Activated CD4-positive, alpha-beta T cell treated with anti-CD3 and anti-CD28 coated beads, Interleukin-2, amount 10 ng/mL, durations not matched to agents 7 days and 5 days (primary cell): ENCODE data around the gene PCDH9. TPM values are rescaled to one million over a fixed set of nuclear protein-coding genes. Genes with fewer than 3 reads are reported as not detected.

ENCODE experiments used
- CTCF ChIA-PET: fragments of 350-600 bp; sonication (Branson Sonifier 250); formaldehyde crosslinking; loops from one replicate; lab custom pipeline; 2021; ENCODE audit warnings: antibody characterized with exemption; lab: Charles Lee
- POLR2A ChIA-PET: fragments of 350-600 bp; sonication (Branson Sonifier 250); formaldehyde crosslinking; loops from one replicate; lab custom pipeline; 2021; ENCODE audit warnings: antibody characterized with exemption; lab: Charles Lee
- DNase-seq: peaks from one replicate; pipeline ENCODE4 v3.0.0-alpha.2; 2020
- H3K27ac Mint-ChIP-seq: one replicate; pipeline ENCODE4 v1.8.0; 2021; ENCODE audit warnings: mild to moderate bottlenecking, moderate library complexity, mixed read lengths
- H3K27me3 Mint-ChIP-seq: one replicate; pipeline ENCODE4 v1.8.0; 2021; ENCODE audit warnings: mixed read lengths
- H3K36me3 Mint-ChIP-seq: one replicate; pipeline ENCODE4 v1.8.0; 2021; ENCODE audit warnings: low read depth, mixed read lengths
- H3K4me1 Mint-ChIP-seq: one replicate; pipeline ENCODE4 v1.8.0; 2021; ENCODE audit warnings: mixed read lengths
- H3K4me3 Mint-ChIP-seq: one replicate; pipeline ENCODE4 v1.8.0; 2021; ENCODE audit warnings: mild to moderate bottlenecking, moderate library complexity, mixed read lengths
- H3K9me3 Mint-ChIP-seq: one replicate; pipeline ENCODE4 v1.8.0; 2021; ENCODE audit warnings: mixed read lengths
- total RNA-seq, 2 experiments: library from RNA; stranded (reverse); gene quantifications; one replicate each; pipeline ENCODE4 v1.2.3, GENCODE V29; 2021

Gene PCDH9
- total RNA-seq, 2 experiments from 2014 or later: 0.25 to 0.30 TPM

GRCh38 chr13:67125681-67126080 lies 104.5 kb downstream of the PCDH9 start:
- no peak overlapping the region for H3K27ac Mint-ChIP-seq

GRCh38 chr13:67123165-67123564 lies 107.0 kb downstream of the PCDH9 start:
- Mint-ChIP-seq H3K9me3 (no peaks in the 10 kb centered on the region), H3K27me3 (no peaks in the 10 kb centered on the region), H3K4me1 (no peaks in the 10 kb centered on the region), H3K36me3 (no peaks in the 10 kb centered on the region), H3K4me3 (no peak overlapping the region), H3K27ac (no peak overlapping the region)
- POLR2A ChIA-PET: no interaction called here
- DNase-seq: no peak
- CTCF ChIA-PET: no interaction called here

More at GRCh38 chr13:67125681-67126080, 104.5 kb downstream of the PCDH9 start:
- no peak for DNase-seq
- no peaks in the 10 kb centered on the region for H3K36me3 Mint-ChIP-seq
- no peaks in the 10 kb centered on the region for H3K27me3 Mint-ChIP-seq
- no peaks in the 10 kb centered on the region for H3K9me3 Mint-ChIP-seq
- H3K4me3 Mint-ChIP-seq: no peak overlapping the region
- H3K4me1 Mint-ChIP-seq: no peaks in the 10 kb centered on the region
- POLR2A ChIA-PET: no interaction called here
- CTCF ChIA-PET: no interaction called here

- ChIA-PET CTCF (no interaction called here), POLR2A (no interaction called here)
- H3K27ac Mint-ChIP-seq: no peak overlapping the region
- no peaks in the 10 kb centered on the region for H3K36me3 Mint-ChIP-seq
- no peaks in the 10 kb centered on the region for H3K4me1 Mint-ChIP-seq
- H3K4me3 Mint-ChIP-seq: no peak overlapping the region
- no peaks in the 10 kb centered on the region for H3K9me3 Mint-ChIP-seq
- no peaks in the 10 kb centered on the region for H3K27me3 Mint-ChIP-seq
- no peak for DNase-seq
Measured at GRCh38 chr13:67122251-67122650, 107.9 kb downstream of the PCDH9 start.

GRCh38 chr13:67120872-67121531 lies 109.1 kb downstream of the PCDH9 start:
- Mint-ChIP-seq H3K9me3 (no peaks in the 10 kb centered on the region), H3K4me1 (no peaks in the 10 kb centered on the region), H3K27me3 (no peaks in the 10 kb centered on the region), H3K36me3 (no peaks in the 10 kb centered on the region), H3K27ac (no peak overlapping the region), H3K4me3 (no peak overlapping the region)
- no peak for DNase-seq
- CTCF ChIA-PET: no interaction called here
- POLR2A ChIA-PET: no interaction called here

GRCh38 chr13:67119481-67119894 lies 110.6 kb downstream of the PCDH9 start:
- H3K4me3 Mint-ChIP-seq: no peak overlapping the region
- H3K9me3 Mint-ChIP-seq: no peaks in the 10 kb centered on the region
- H3K27ac Mint-ChIP-seq: no peak overlapping the region
- POLR2A ChIA-PET: no interaction called here
- H3K27me3 Mint-ChIP-seq: no peaks in the 10 kb centered on the region
- H3K36me3 Mint-ChIP-seq: no peaks in the 10 kb centered on the region
- no peak for DNase-seq
- CTCF ChIA-PET: no interaction called here
- no peaks in the 10 kb centered on the region for H3K4me1 Mint-ChIP-seq

- POLR2A ChIA-PET: no interaction called here
- no peaks in the 10 kb centered on the region for H3K9me3 Mint-ChIP-seq
- no peak overlapping the region for H3K27ac Mint-ChIP-seq
- no peak overlapping the region for H3K4me3 Mint-ChIP-seq
- no peaks in the 10 kb centered on the region for H3K4me1 Mint-ChIP-seq
- H3K27me3 Mint-ChIP-seq: no peaks in the 10 kb centered on the region
- DNase-seq: no peak
- CTCF ChIA-PET: no interaction called here
- H3K36me3 Mint-ChIP-seq: no peaks in the 10 kb centered on the region
Measured at GRCh38 chr13:67118277-67118676, 111.9 kb downstream of the PCDH9 start.

GRCh38 chr13:67117010-67117550 lies 113.1 kb downstream of the PCDH9 start:
- POLR2A ChIA-PET: no interaction called here
- CTCF ChIA-PET: no interaction called here
- Mint-ChIP-seq H3K9me3 (no peaks in the 10 kb centered on the region), H3K36me3 (no peaks in the 10 kb centered on the region), H3K4me1 (no peaks in the 10 kb centered on the region), H3K4me3 (no peak overlapping the region), H3K27ac (no peak overlapping the region), H3K27me3 (no peaks in the 10 kb centered on the region)
- no peak for DNase-seq

GRCh38 chr13:67107979-67108378 lies 122.2 kb downstream of the PCDH9 start:
- CTCF ChIA-PET: no interaction called here
- POLR2A ChIA-PET: no interaction called here

GRCh38 chr13:67106502-67107057 lies 123.6 kb downstream of the PCDH9 start:
- no peak overlapping the region for H3K4me3 Mint-ChIP-seq
- no peaks in the 10 kb centered on the region for H3K4me1 Mint-ChIP-seq
- no peaks in the 10 kb centered on the region for H3K9me3 Mint-ChIP-seq
- no peak overlapping the region for H3K27ac Mint-ChIP-seq
- ChIA-PET CTCF (no interaction called here), POLR2A (no interaction called here)
- no peaks in the 10 kb centered on the region for H3K36me3 Mint-ChIP-seq
- H3K27me3 Mint-ChIP-seq: no peaks in the 10 kb centered on the region
- DNase-seq: no peak

More at GRCh38 chr13:67107979-67108378, 122.2 kb downstream of the PCDH9 start:
- no peaks in the 10 kb centered on the region for H3K9me3 Mint-ChIP-seq
- DNase-seq: no peak
- no peak overlapping the region for H3K27ac Mint-ChIP-seq
- H3K36me3 Mint-ChIP-seq: no peaks in the 10 kb centered on the region
- H3K4me1 Mint-ChIP-seq: no peaks in the 10 kb centered on the region
- no peak overlapping the region for H3K4me3 Mint-ChIP-seq
- no peaks in the 10 kb centered on the region for H3K27me3 Mint-ChIP-seq

- Mint-ChIP-seq H3K36me3 (no peaks in the 10 kb centered on the region), H3K27me3 (no peaks in the 10 kb centered on the region), H3K27ac (no peak overlapping the region), H3K9me3 (no peaks in the 10 kb centered on the region), H3K4me1 (no peaks in the 10 kb centered on the region), H3K4me3 (no peak overlapping the region)
- DNase-seq: no peak
- ChIA-PET POLR2A (no interaction called here), CTCF (no interaction called here)
Measured at GRCh38 chr13:67101730-67102467, 128.2 kb downstream of the PCDH9 start.

- Mint-ChIP-seq H3K36me3 (no peaks in the 10 kb centered on the region), H3K4me1 (no peaks in the 10 kb centered on the region), H3K27me3 (no peaks in the 10 kb centered on the region), H3K4me3 (no peak overlapping the region), H3K27ac (no peak overlapping the region), H3K9me3 (no peaks in the 10 kb centered on the region)
- ChIA-PET POLR2A (no interaction called here), CTCF (no interaction called here)
- no peak for DNase-seq
Measured at GRCh38 chr13:67100730-67101129, 129.4 kb downstream of the PCDH9 start.

- DNase-seq: no peak
- H3K9me3 Mint-ChIP-seq: no peaks in the 10 kb centered on the region
- no peak overlapping the region for H3K4me3 Mint-ChIP-seq
- H3K27ac Mint-ChIP-seq: no peak overlapping the region
- no peaks in the 10 kb centered on the region for H3K36me3 Mint-ChIP-seq
- POLR2A ChIA-PET: no interaction called here
- no peaks in the 10 kb centered on the region for H3K4me1 Mint-ChIP-seq
- CTCF ChIA-PET: no interaction called here
- no peaks in the 10 kb centered on the region for H3K27me3 Mint-ChIP-seq
Measured at GRCh38 chr13:67099494-67099893, 130.6 kb downstream of the PCDH9 start.

GRCh38 chr13:67097892-67098452 lies 132.2 kb downstream of the PCDH9 start:
- ChIA-PET POLR2A (no interaction called here), CTCF (no interaction called here)
- no peaks in the 10 kb centered on the region for H3K4me1 Mint-ChIP-seq
- H3K27ac Mint-ChIP-seq: no peak overlapping the region
- H3K27me3 Mint-ChIP-seq: no peaks in the 10 kb centered on the region
- no peaks in the 10 kb centered on the region for H3K9me3 Mint-ChIP-seq
- no peak for DNase-seq
- H3K4me3 Mint-ChIP-seq: no peak overlapping the region
- H3K36me3 Mint-ChIP-seq: no peaks in the 10 kb centered on the region
